ENCODE data around the gene EMP1. TPM values are rescaled to one million over a fixed set of nuclear protein-coding genes. Genes with fewer than 3 reads are reported as not detected.
A peak's percentile ranks its signal among the peaks of the same experiment; 100 is the strongest.

EMP1 gene
- total RNA-seq: 10 to 100 TPM in 1 of 2 experiments, 1 to 10 TPM in 1; 9.6 to 12.9 TPM
- polyA plus RNA-seq: 0.35 TPM

GRCh38 chr12:13196130-13196921, at the start of gene EMP1:
TSS of gene EMP1 (plus strand) at chr12:13196726. CDS start at chr12:13211511, 14,785 bp downstream.
- H3K27me3 Mint-ChIP-seq: peaks cover 4 to 6% of the 10 kb centered on the region in 2 donors
- peak within 1 kb of the TSS; percentile 12 to 87 (median 50) for H3K27ac Mint-ChIP-seq
- peaks cover 17 to 35% (median 18%) of the 10 kb centered on the region in 3 donors for H3K4me1 Mint-ChIP-seq
- no peaks in the 10 kb centered on the region for H3K27me3 ChIP-seq (ENCODE audit: insufficient read depth, low read length, poor library complexity, severe bottlenecking)
- H3K4me1 ChIP-seq (ENCODE audit: insufficient read depth, low read length): peaks cover 18% of the 10 kb centered on the region
- ChIA-PET POLR2A (interaction anchor here (0.7 kb wide), 1 partner anchor 17 kb away, joined by 3 read pairs; no protein-coding TSS in a partner anchor), CTCF (interaction anchor here (1.1 to 2.1 kb wide), 5 partner anchors 11 to 98 kb away, joined by 3 to 12 read pairs (median 7); no protein-coding TSS in a partner anchor)
- H3K4me3 ChIP-seq (ENCODE audit: low read length): peak within 1 kb of the TSS; percentile 57
- no peaks in the 10 kb centered on the region for H3K36me3 Mint-ChIP-seq
- H3K4me3 Mint-ChIP-seq: peak within 1 kb of the TSS; percentile 65 to 89 (median 75)
- DNase-seq: peak; percentile 20 to 91 (median 46)
- no peak within 1 kb of the TSS for H3K27ac ChIP-seq (ENCODE audit: low read depth, low read length)
- no peaks in the 10 kb centered on the region for H3K36me3 ChIP-seq (ENCODE audit: insufficient read depth, low read length)
- no peaks in the 10 kb centered on the region for H3K9me3 Mint-ChIP-seq
- H3K9me3 ChIP-seq (ENCODE audit: low read length): no peaks in the 10 kb centered on the region

DNA sequence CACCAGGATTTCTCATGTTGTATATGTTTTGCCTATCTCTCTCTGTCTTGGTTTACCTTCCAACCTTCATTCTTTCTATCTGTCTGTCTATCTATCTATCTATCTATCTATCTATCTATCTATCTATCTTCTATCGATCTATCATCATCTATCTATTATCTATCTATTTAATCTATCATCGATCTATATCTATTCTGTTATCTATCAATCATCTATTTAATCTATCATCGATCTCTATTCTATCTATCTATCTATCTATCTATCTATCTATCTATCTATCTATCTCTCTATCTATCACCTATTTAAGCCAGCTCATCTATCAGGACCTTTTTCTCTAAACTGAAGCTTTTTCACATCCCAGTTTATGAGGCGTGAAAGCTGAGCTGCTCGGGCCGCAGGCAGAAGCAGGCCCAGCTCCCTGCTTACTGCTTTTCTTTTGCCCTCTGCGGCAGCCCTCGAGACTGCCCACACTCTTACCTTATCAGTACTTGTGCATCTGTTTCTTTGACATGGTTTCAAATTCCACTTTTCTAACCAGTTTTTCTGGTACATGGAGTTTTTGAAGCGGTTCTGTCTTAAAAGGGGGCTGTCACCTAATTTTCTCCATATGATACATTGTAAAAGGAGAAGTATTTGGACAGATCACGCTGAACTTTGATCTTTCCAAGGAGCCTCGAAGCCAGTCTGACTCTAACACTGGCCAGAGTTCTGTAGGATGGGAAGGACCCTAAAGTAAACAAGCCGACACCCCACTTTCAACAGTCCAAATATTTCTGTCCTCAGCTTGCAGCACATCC, 48.6 kb upstream of the EMP1 start:
- Histone ChIP-seq H3K27me3 (ENCODE audit: insufficient read depth, low read length, poor library complexity, severe bottlenecking) (no peaks in the 10 kb centered on the region), H3K4me3 (ENCODE audit: low read length) (no peak overlapping the region), H3K9me3 (ENCODE audit: low read length) (no peaks in the 10 kb centered on the region), H3K4me1 (ENCODE audit: insufficient read depth, low read length) (peaks cover 14% of the 10 kb centered on the region), H3K36me3 (ENCODE audit: insufficient read depth, low read length) (no peaks in the 10 kb centered on the region), H3K27ac (ENCODE audit: low read depth, low read length) (no peak overlapping the region)
- CTCF ChIA-PET: interaction anchor here (1.3 kb wide), 1 partner anchor 12 kb away, joined by 3 read pairs; no protein-coding TSS in a partner anchor
- Mint-ChIP-seq H3K36me3 (no peaks in the 10 kb centered on the region), H3K9me3 (no peaks in the 10 kb centered on the region), H3K27me3 (peaks cover 0 to 6% of the 10 kb centered on the region in 2 donors), H3K27ac (no peak overlapping the region), H3K4me3 (no peak overlapping the region), H3K4me1 (peaks cover 13 to 14% (median 14%) of the 10 kb centered on the region in 3 donors)
- DNase-seq: no peak
- POLR2A ChIA-PET: no interaction called here

DNA sequence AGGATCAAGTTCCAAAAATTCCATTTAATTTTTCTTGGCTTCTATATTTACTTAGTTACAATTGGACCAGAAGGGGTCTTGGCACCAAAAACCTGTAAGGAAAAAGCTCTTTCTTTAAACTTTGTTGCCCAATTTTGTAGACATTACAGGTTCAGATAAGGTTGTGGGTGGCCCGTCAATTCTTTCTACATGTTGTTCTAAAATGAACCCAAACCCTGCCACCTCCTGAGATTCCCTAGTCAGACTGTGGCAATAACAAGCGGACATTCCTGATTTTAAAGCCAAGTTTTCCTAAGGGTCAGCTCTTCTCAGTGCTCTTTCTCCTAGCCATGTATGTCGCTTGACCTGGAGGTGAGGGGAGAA, 48.1 kb upstream of the EMP1 start:
- CTCF ChIA-PET: interaction anchor here (1.3 kb wide), 1 partner anchor 11 kb away, joined by 3 read pairs; no protein-coding TSS in a partner anchor
- no peaks in the 10 kb centered on the region for H3K9me3 Mint-ChIP-seq
- H3K4me3 ChIP-seq (ENCODE audit: low read length): no peak overlapping the region
- H3K36me3 ChIP-seq (ENCODE audit: insufficient read depth, low read length): no peaks in the 10 kb centered on the region
- no peak overlapping the region for H3K27ac Mint-ChIP-seq
- no peaks in the 10 kb centered on the region for H3K9me3 ChIP-seq (ENCODE audit: low read length)
- H3K4me3 Mint-ChIP-seq: no peak overlapping the region
- peaks cover 14% of the 10 kb centered on the region for H3K4me1 ChIP-seq (ENCODE audit: insufficient read depth, low read length)
- POLR2A ChIA-PET: no interaction called here
- DNase-seq: no peak
- peaks cover 0 to 7% of the 10 kb centered on the region in 2 donors for H3K27me3 Mint-ChIP-seq
- no peaks in the 10 kb centered on the region for H3K27me3 ChIP-seq (ENCODE audit: insufficient read depth, low read length, poor library complexity, severe bottlenecking)
- H3K36me3 Mint-ChIP-seq: no peaks in the 10 kb centered on the region
- peaks cover 13 to 14% (median 14%) of the 10 kb centered on the region in 3 donors for H3K4me1 Mint-ChIP-seq
- H3K27ac ChIP-seq (ENCODE audit: low read depth, low read length): no peak overlapping the region

GRCh38 chr12:13149411-13149810, 47.1 kb upstream of the EMP1 start:
- Histone ChIP-seq H3K27me3 (ENCODE audit: insufficient read depth, low read length, poor library complexity, severe bottlenecking) (no peaks in the 10 kb centered on the region), H3K36me3 (ENCODE audit: insufficient read depth, low read length) (no peaks in the 10 kb centered on the region), H3K27ac (ENCODE audit: low read depth, low read length) (no peak overlapping the region), H3K4me3 (ENCODE audit: low read length) (no peak overlapping the region), H3K9me3 (ENCODE audit: low read length) (no peaks in the 10 kb centered on the region), H3K4me1 (ENCODE audit: insufficient read depth, low read length) (peaks cover 6% of the 10 kb centered on the region)
- Mint-ChIP-seq H3K9me3 (no peaks in the 10 kb centered on the region), H3K4me1 (peaks cover 4 to 6% (median 5%) of the 10 kb centered on the region in 3 donors), H3K4me3 (no peak overlapping the region), H3K27ac (no peak overlapping the region), H3K27me3 (peaks cover 0 to 7% of the 10 kb centered on the region in 2 donors), H3K36me3 (no peaks in the 10 kb centered on the region)
- ChIA-PET CTCF (interaction anchor here (1.3 kb wide), 1 partner anchor 10 kb away, joined by 3 read pairs; no protein-coding TSS in a partner anchor), POLR2A (no interaction called here)
- DNase-seq: no peak

- no peak for DNase-seq
- no peaks in the 10 kb centered on the region for H3K27me3 ChIP-seq (ENCODE audit: insufficient read depth, low read length, poor library complexity, severe bottlenecking)
- H3K4me3 ChIP-seq (ENCODE audit: low read length): no peak overlapping the region
- ChIA-PET CTCF (interaction anchor here (0.9 to 1.3 kb wide), 2 partner anchors 10 to 17 kb away, joined by 3 read pairs; no protein-coding TSS in a partner anchor), POLR2A (no interaction called here)
- peaks cover 0 to 4% (median 0%) of the 10 kb centered on the region in 3 donors for H3K4me1 Mint-ChIP-seq
- H3K9me3 ChIP-seq (ENCODE audit: low read length): no peaks in the 10 kb centered on the region
- H3K36me3 Mint-ChIP-seq: no peaks in the 10 kb centered on the region
- H3K27ac Mint-ChIP-seq: no peak overlapping the region
- H3K36me3 ChIP-seq (ENCODE audit: insufficient read depth, low read length): no peaks in the 10 kb centered on the region
- H3K27ac ChIP-seq (ENCODE audit: low read depth, low read length): no peak overlapping the region
- peaks cover 0 to 7% of the 10 kb centered on the region in 2 donors for H3K27me3 Mint-ChIP-seq
- no peaks in the 10 kb centered on the region for H3K4me1 ChIP-seq (ENCODE audit: insufficient read depth, low read length)
- peak overlapping the region in 1 of 7 donors; percentile 2 for H3K4me3 Mint-ChIP-seq
- no peaks in the 10 kb centered on the region for H3K9me3 Mint-ChIP-seq
Observed at GRCh38 chr12:13152281-13152680, 44.2 kb upstream of the EMP1 start.

- Histone ChIP-seq H3K36me3 (ENCODE audit: insufficient read depth, low read length) (no peaks in the 10 kb centered on the region), H3K9me3 (ENCODE audit: low read length) (no peaks in the 10 kb centered on the region), H3K4me3 (ENCODE audit: low read length) (no peak overlapping the region), H3K27me3 (ENCODE audit: insufficient read depth, low read length, poor library complexity, severe bottlenecking) (no peaks in the 10 kb centered on the region), H3K27ac (ENCODE audit: low read depth, low read length) (no peak overlapping the region), H3K4me1 (ENCODE audit: insufficient read depth, low read length) (no peaks in the 10 kb centered on the region)
- Mint-ChIP-seq H3K9me3 (no peaks in the 10 kb centered on the region), H3K27me3 (peaks cover 3 to 7% of the 10 kb centered on the region in 2 donors), H3K36me3 (no peaks in the 10 kb centered on the region), H3K27ac (no peak overlapping the region), H3K4me1 (peaks cover 0 to 4% (median 0%) of the 10 kb centered on the region in 3 donors), H3K4me3 (peak overlapping the region in 1 of 7 donors; percentile 2)
- DNase-seq: no peak
- ChIA-PET POLR2A (no interaction called here), CTCF (interaction anchor here (0.9 to 1.3 kb wide), 2 partner anchors 10 to 18 kb away, joined by 3 read pairs; no protein-coding TSS in a partner anchor)
Observed at GRCh38 chr12:13152756-13153155, 43.8 kb upstream of the EMP1 start.

- peaks cover 5 to 7% of the 10 kb centered on the region in 2 donors for H3K27me3 Mint-ChIP-seq
- H3K27ac Mint-ChIP-seq: no peak overlapping the region
- peaks cover 0 to 4% (median 0%) of the 10 kb centered on the region in 3 donors for H3K4me1 Mint-ChIP-seq
- Histone ChIP-seq H3K9me3 (ENCODE audit: low read length) (no peaks in the 10 kb centered on the region), H3K27ac (ENCODE audit: low read depth, low read length) (no peak overlapping the region), H3K4me3 (ENCODE audit: low read length) (no peak overlapping the region), H3K36me3 (ENCODE audit: insufficient read depth, low read length) (no peaks in the 10 kb centered on the region), H3K4me1 (ENCODE audit: insufficient read depth, low read length) (no peaks in the 10 kb centered on the region), H3K27me3 (ENCODE audit: insufficient read depth, low read length, poor library complexity, severe bottlenecking) (no peaks in the 10 kb centered on the region)
- ChIA-PET CTCF (interaction anchor here (0.6 to 1.3 kb wide), 3 partner anchors 11 to 59 kb away, joined by 3 read pairs; no protein-coding TSS in a partner anchor), POLR2A (no interaction called here)
- no peak for DNase-seq
- H3K9me3 Mint-ChIP-seq: no peaks in the 10 kb centered on the region
- H3K4me3 Mint-ChIP-seq: no peak overlapping the region
- H3K36me3 Mint-ChIP-seq: no peaks in the 10 kb centered on the region
Observed at GRCh38 chr12:13153180-13153579, 43.3 kb upstream of the EMP1 start.

Measured in CD8-positive, alpha-beta memory T cell (primary cell).